Peyer's patch (tissue), 4 donors: ENCODE results near the gene TMEM175.

Experiments
- CTCF ChIP-seq, 6 experiments: fragments of 450-650 bp in 4 of 6; fragments of 200-600 bp in 2 of 6; sonication (generic) in 1 of 6; IDR thresholded peaks; one replicate each; pipeline ENCODE4 v1.5.1; 2017 to 2019; ENCODE audit warnings: antibody characterized with exemption in 6 of 6, mild to moderate bottlenecking in 3 of 6, moderate library complexity in 1 of 6
- POLR2A ChIP-seq, 2 donors: fragments of 450-650 bp; IDR thresholded peaks; one replicate each; pipeline ENCODE4 v1.5.1; 2017; ENCODE audit warnings: antibody characterized with exemption in 2 of 2, mild to moderate bottlenecking in 2 of 2, moderate library complexity in 2 of 2

- TF ChIP-seq CTCF (IDR thresholded peaks at IDR 0.05): no peak
- no peak for TF ChIP-seq POLR2A (IDR thresholded peaks at IDR 0.05)
Observed at GRCh38 chr4:964346-965025, 32.2 kb downstream of the TMEM175 start.
